HG03139 (cell line): Measurements from ENCODE around the gene RPL3.

Experiments used
- ATAC-seq: cut with Tn5 transposase; IDR thresholded peaks from one replicate; pipeline ENCODE4 v1.9.1; 2021; ENCODE audit not compliant: unreplicated experiment

The RPL3 gene

GRCh38 chr22:39284142-39284980 lies 35.1 kb downstream of the RPL3 start:
- ATAC-seq = no peak

- ATAC-seq = no peak
Observed at GRCh38 chr22:39283322-39284141, 35.9 kb downstream of the RPL3 start.

GRCh38 chr22:39282645-39283321 lies 36.6 kb downstream of the RPL3 start:
- ATAC-seq = no peak

GRCh38 chr22:39281126-39281525 lies 38.3 kb downstream of the RPL3 start:
- no peak for ATAC-seq

- no peak for ATAC-seq
Observed at GRCh38 chr22:39280250-39280649, 39.2 kb downstream of the RPL3 start.

GRCh38 chr22:39279170-39279850 lies 40.1 kb downstream of the RPL3 start:
- ATAC-seq = no peak

- ATAC-seq = no peak
Observed at GRCh38 chr22:39278040-39278439, 41.4 kb downstream of the RPL3 start.

- no peak for ATAC-seq
Observed at GRCh38 chr22:39277142-39277607, 42.2 kb downstream of the RPL3 start.

- ATAC-seq = no peak
Observed at GRCh38 chr22:39276440-39277141, 42.8 kb downstream of the RPL3 start.

- no peak for ATAC-seq
Observed at GRCh38 chr22:39275814-39276439, 43.5 kb downstream of the RPL3 start.

GRCh38 chr22:39273950-39274887 lies 45.2 kb downstream of the RPL3 start:
- ATAC-seq = no peak

GRCh38 chr22:39270792-39271191 lies 48.6 kb downstream of the RPL3 start:
- no peak for ATAC-seq

- ATAC-seq = no peak
Observed at GRCh38 chr22:39270280-39270679, 49.1 kb downstream of the RPL3 start.

GRCh38 chr22:39269095-39269790 lies 50.2 kb downstream of the RPL3 start:
- no peak for ATAC-seq

- ATAC-seq = no peak
Observed at GRCh38 chr22:39268645-39269044, 50.8 kb downstream of the RPL3 start.

GRCh38 chr22:39267974-39268373 lies 51.4 kb downstream of the RPL3 start:
- ATAC-seq = no peak

GRCh38 chr22:39266398-39267030 lies 52.9 kb downstream of the RPL3 start:
- peak; percentile 52 for ATAC-seq
